AG04450 (cell line): ENCODE data around the gene FCHO1. TPM values are rescaled to one million over a fixed set of nuclear protein-coding genes. Genes with fewer than 3 reads are reported as not detected.
"Not testable (repeated sequence)": the region's sequence is repeated elsewhere in the genome, so short reads cannot be mapped to it uniquely, and the experiment has no call there.

ENCODE experiments used
- CTCF ChIA-PET: fragments of 300-600, 350-600 bp; formaldehyde crosslinking; extraction: SDS; loops from one replicate; lab custom pipeline; 2022; ENCODE audit warnings: antibody characterized with exemption, inconsistent platforms; lab: Charles Lee
- POLR2A ChIA-PET: fragments of 350-600 bp; formaldehyde crosslinking; extraction: SDS; loops from one replicate; lab custom pipeline; 2021; ENCODE audit warnings: antibody characterized with exemption, inconsistent platforms; lab: Yijun Ruan, JAX
- DNase-seq: peaks from one replicate; pipeline ENCODE4 v3.0.0-alpha.2; 2011; ENCODE audit warnings: low read depth, low spot score
- H3K27ac ChIP-seq: one replicate; pipeline ENCODE4 v1.5.1; 2012; ENCODE audit warnings: low read depth, low read length, control low read depth
- H3K27me3 ChIP-seq: one replicate; pipeline ENCODE4 v1.6.0; 2012; ENCODE audit warnings: low read length; ENCODE audit not compliant: control insufficient read depth, insufficient read depth
- H3K4me3 ChIP-seq: 2 replicates; pipeline ENCODE4 v1.5.1; 2011; ENCODE audit warnings: mild to moderate bottlenecking, low read depth, low read length, control low read depth
- H3K9me3 ChIP-seq: 2 replicates; pipeline ENCODE4 v1.5.1; 2012; ENCODE audit warnings: low read length; ENCODE audit not compliant: control insufficient read depth, insufficient read depth
- polyA plus RNA-seq: library from polyadenylated mRNA; depleted of rRNA; stranded (reverse); fragments of >200 nt; gene quantifications from 2 replicates; pipeline ENCODE4 v1.2.3, GENCODE V29; 2011
- TF ChIP-seq, protein P1 (sequence below): IDR thresholded peaks from 2 replicates; pipeline ENCODE4 v1.5.1; 2011; ENCODE audit warnings: low read depth, low read length, control low read depth, inconsistent platforms

FCHO1 gene
- polyA plus RNA-seq, 1 experiment = 0.15 TPM

DNA sequence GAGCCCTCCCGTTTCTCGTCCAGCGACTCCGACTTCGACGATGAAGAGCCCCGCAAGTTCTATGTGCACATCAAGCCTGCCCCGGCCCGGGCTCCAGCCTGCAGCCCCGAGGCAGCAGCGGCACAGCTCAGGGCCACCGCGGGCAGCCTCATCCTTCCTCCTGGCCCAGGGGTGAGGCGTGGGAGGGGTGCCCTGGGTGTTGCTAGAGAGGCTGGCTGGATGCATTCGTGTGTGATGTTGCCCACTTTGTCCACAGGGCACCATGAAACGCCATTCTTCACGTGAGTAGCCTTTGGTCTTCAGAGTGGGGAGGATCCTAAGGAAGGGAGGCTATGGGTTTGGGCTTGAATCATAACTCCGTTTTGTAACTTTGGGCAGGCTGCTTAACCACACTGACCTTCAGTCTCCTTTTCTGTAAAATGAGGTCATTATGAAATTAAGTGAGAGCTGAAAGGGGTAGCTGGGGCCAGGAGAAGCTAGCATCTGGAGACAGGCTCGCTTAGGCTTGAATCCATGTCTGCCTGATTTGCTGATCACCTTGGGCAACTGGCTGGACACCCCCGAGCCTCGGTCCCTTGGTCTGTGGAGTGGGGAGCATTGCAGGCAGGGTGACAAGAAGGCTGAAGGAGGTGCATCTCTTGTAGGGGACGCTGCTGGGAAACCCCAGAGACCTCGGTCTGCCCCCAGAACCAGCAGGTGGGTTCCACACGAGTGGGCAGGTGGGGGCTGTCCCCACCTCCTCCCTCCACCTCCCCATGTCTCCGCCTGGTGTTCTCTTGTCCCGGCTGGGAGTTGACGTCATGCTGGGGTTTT is 24.9 kb downstream of the FCHO1 start:
- ChIA-PET POLR2A (no interaction called here), CTCF (interaction anchor here (1.2 to 2.0 kb wide), 4 partner anchors 8 to 10 kb away, joined by 3 to 11 read pairs (median 6); no protein-coding TSS in a partner anchor)
- Histone ChIP-seq H3K9me3 (peaks cover 2% of the 10 kb centered on the region; the same call in 1 of the 2 replicates), H3K27ac (no peak overlapping the region), H3K27me3 (peaks cover 4% of the 10 kb centered on the region), H3K4me3 (no peak overlapping the region)
- TF ChIP-seq, protein P1, sequence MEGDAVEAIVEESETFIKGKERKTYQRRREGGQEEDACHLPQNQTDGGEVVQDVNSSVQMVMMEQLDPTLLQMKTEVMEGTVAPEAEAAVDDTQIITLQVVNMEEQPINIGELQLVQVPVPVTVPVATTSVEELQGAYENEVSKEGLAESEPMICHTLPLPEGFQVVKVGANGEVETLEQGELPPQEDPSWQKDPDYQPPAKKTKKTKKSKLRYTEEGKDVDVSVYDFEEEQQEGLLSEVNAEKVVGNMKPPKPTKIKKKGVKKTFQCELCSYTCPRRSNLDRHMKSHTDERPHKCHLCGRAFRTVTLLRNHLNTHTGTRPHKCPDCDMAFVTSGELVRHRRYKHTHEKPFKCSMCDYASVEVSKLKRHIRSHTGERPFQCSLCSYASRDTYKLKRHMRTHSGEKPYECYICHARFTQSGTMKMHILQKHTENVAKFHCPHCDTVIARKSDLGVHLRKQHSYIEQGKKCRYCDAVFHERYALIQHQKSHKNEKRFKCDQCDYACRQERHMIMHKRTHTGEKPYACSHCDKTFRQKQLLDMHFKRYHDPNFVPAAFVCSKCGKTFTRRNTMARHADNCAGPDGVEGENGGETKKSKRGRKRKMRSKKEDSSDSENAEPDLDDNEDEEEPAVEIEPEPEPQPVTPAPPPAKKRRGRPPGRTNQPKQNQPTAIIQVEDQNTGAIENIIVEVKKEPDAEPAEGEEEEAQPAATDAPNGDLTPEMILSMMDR = no peak
- DNase-seq = no peak

- ChIA-PET POLR2A (interaction anchor here (0.7 kb wide), 1 partner anchor 358 kb away, joined by 3 read pairs; the partner anchor contains the start of gene MVB12A), CTCF (interaction anchor here (1.2 to 2.0 kb wide), 2 partner anchors 12 to 19 kb away, joined by 4 to 7 read pairs; no protein-coding TSS in a partner anchor)
- not testable (repeated sequence) for H3K4me3 ChIP-seq, H3K27me3 ChIP-seq, DNase-seq, H3K9me3 ChIP-seq, H3K27ac ChIP-seq
Measured at GRCh38 chr19:17777840-17778239, 26.6 kb downstream of the FCHO1 start.

- peaks cover 4% of the 10 kb centered on the region for H3K27me3 ChIP-seq
- ChIA-PET CTCF (interaction anchor here (2.0 kb wide), 1 partner anchor 12 kb away, joined by 7 read pairs; no protein-coding TSS in a partner anchor), POLR2A (interaction anchor here (0.7 kb wide), 1 partner anchor 359 kb away, joined by 3 read pairs; the partner anchor contains the start of gene MVB12A)
- no peaks in the 10 kb centered on the region; the same call in 1 of the 2 replicates for H3K9me3 ChIP-seq
- TF ChIP-seq, protein P1 = no peak
- H3K4me3 ChIP-seq = peak overlapping the region; percentile 35
- no peak for DNase-seq
- H3K27ac ChIP-seq = no peak overlapping the region
Measured at GRCh38 chr19:17778251-17778967, 27.1 kb downstream of the FCHO1 start.

DNA sequence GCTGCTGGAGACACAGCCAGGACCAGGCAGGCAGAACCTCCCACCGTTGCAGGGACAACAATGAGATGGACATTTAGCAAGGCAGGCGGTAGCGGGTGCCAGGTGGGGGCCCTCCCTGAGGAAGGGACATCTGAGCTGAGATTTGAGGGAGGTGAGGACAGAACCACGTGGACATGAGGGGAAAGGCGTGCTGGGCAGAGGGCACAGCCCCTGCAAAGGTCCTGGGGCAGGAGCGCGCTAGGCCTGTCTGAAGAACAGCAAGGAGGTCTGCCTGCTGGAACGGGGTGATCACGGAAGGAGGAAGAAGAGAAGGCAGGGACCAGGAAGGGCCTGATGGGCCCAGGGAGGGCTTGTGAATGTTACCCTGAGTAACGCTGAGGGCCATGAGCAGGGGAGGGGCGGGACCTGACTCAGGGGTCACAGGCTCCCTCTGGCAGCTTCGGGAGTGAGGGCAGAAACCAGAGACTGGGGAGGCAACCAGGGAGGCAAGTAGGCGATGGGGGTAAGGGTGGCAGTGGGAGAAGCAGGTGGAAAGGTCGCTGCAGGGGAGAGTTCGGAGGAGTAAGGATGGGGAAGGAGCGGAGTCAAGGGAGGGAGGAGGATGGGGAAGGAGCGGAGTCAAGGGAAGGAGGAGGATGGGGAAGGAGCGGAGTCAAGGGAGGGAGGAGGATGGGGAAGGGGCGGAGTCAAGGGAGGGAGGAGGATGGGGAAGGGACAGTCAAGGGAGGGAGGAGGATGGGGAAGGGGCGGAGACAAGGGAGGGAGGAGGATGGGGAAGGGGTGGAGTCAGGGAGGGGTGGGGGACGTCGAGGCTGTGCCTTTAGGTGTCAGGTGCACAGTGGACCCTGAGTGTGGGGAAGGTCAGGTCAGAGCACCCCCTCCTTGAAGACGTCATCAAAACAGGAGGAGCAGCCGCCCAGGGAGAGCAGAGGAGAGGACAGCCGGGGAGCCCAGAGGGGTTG is 28.0 kb downstream of the FCHO1 start:
- Histone ChIP-seq H3K27ac (no peak overlapping the region), H3K27me3 (peaks cover 3% of the 10 kb centered on the region), H3K9me3 (no peaks in the 10 kb centered on the region; the same call in 1 of the 2 replicates), H3K4me3 (no peak overlapping the region)
- ChIA-PET CTCF (no interaction called here), POLR2A (no interaction called here)
- TF ChIP-seq, protein P1 = no peak
- no peak for DNase-seq

- H3K27me3 ChIP-seq = no peaks in the 10 kb centered on the region
- TF ChIP-seq, protein P1 = no peak
- H3K27ac ChIP-seq = no peak overlapping the region
- ChIA-PET CTCF (interaction anchor here (1.0 kb wide), 1 partner anchor 14 kb away, joined by 6 read pairs; no protein-coding TSS in a partner anchor), POLR2A (no interaction called here)
- H3K9me3 ChIP-seq = no peaks in the 10 kb centered on the region; the same call in 1 of the 2 replicates
- H3K4me3 ChIP-seq = no peak overlapping the region
- no peak for DNase-seq
Measured at GRCh38 chr19:17780781-17781180, 29.5 kb downstream of the FCHO1 start.

GRCh38 chr19:17783721-17784120 is 32.4 kb downstream of the FCHO1 start:
- POLR2A ChIA-PET = interaction anchor here (0.6 kb wide), 1 partner anchor 9 kb away, joined by 4 read pairs; no protein-coding TSS in a partner anchor
- CTCF ChIA-PET = interaction anchor here (0.7 to 2.1 kb wide), 6 partner anchors 9 to 285 kb away, joined by 3 to 6 read pairs (median 4); partner anchors contain the start of gene RPL18A
- not testable (repeated sequence) for H3K4me3 ChIP-seq, H3K9me3 ChIP-seq, DNase-seq, H3K27ac ChIP-seq, H3K27me3 ChIP-seq
